ENCODE results near the gene ACVRL1.

- TF ChIP-seq CTCF (IDR thresholded peaks at IDR 0.05) (no peak), EZH2phosphoT487 (IDR thresholded peaks at IDR 0.05) (no peak), EZH2 (IDR thresholded peaks at IDR 0.05) (no peak)
Measured at GRCh38 chr12:51951843-51952722, 44.8 kb downstream of the ACVRL1 start.

All from neural progenitor cell (in vitro differentiated cells).